ENCODE measurements around the gene FAM25C. TPM values are rescaled to one million over a fixed set of nuclear protein-coding genes. Genes with fewer than 3 reads are reported as not detected.
"Not testable (repeated sequence)": the region's sequence is repeated elsewhere in the genome, so short reads cannot be mapped to it uniquely, and the experiment has no call there.

FAM25C gene
- total RNA-seq, 1 donor from 2014 or later: not detected

- peak; percentile 44 for ATAC-seq (ENCODE audit: poor library complexity)
- not testable (repeated sequence) for DNase-seq
Observed at GRCh38 chr10:47964280-47965063, 35.1 kb downstream of the FAM25C start.

DNA sequence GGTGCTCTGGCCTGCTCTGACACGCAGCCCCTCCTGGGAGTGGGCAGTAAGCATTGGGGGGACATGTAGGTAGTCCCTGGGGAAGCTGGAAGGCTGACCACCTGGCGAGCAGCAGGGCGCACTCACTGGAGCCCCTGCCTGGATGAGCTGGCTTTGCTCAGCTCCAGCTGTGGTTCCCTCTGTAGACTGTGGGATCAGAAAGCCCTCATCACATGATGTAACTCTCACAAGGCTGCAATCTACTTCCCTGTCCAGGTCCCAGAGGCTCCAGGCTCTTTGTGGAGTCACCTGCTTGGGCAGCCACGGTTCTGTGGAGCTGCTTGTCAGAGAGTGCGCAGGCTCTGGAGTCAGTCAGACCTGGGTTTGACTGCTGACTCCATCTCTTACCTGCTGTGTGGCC lies 36.8 kb downstream of the FAM25C start:
- intact Hi-C loops (cut with DNase I); DNase-seq; ATAC-seq (ENCODE audit: poor library complexity): not testable (repeated sequence)

More at GRCh38 chr10:47964280-47965063, 35.1 kb downstream of the FAM25C start:
- intact Hi-C loops (cut with DNase I): not testable (repeated sequence)

DNA sequence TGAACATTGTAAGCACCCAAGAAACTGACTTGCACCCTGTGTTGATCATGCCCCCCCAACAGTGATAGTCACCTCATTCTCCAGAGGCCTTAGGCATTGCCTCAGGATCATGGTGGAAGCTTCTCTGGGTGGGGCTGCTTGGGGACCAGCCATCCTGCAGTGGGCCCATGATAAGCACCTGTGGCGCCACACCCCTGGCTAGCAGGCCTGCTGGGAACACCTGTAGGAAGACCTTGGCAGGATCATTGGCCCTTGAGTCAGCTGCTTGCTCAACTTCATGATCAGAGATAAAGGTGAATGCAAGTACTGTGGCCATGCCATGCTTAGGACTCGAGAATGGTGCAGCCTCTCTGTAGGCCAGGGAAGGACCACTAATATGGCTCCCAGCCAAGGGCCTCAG lies 38.9 kb downstream of the FAM25C start:
- intact Hi-C loops (cut with DNase I); ATAC-seq (ENCODE audit: poor library complexity); DNase-seq: not testable (repeated sequence)

GRCh38 chr10:47959677-47960076 lies 39.9 kb downstream of the FAM25C start:
- DNase-seq; ATAC-seq (ENCODE audit: poor library complexity): not testable (repeated sequence)

GRCh38 chr10:47957158-47957557 lies 42.4 kb downstream of the FAM25C start:
- intact Hi-C loops (cut with DNase I); DNase-seq: not testable (repeated sequence)
- peak; percentile 73 for ATAC-seq (ENCODE audit: poor library complexity)

More at GRCh38 chr10:47959677-47960076, 39.9 kb downstream of the FAM25C start:
- intact Hi-C loops (cut with DNase I): not testable (repeated sequence)

DNA sequence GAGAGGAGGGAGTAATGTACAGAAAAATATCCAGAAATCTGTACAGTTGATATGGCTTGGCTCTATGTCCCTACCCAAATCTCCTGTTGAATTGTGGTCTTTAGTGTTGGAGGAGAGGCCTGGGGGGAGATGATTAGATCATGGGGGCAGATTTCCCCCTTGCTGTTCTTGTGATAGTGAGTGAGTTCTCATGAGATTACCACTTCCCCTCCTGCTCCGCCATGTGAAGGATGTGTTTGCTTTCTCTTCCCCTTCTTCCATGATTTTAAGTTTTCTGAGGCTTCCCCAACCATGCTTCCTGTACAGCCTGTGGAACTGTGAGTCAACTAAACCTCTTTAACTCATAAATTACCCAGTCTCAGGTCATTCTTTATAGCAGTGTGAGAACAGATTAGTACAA lies 52.2 kb downstream of the FAM25C start:
- intact Hi-C loops (cut with DNase I); DNase-seq; ATAC-seq (ENCODE audit: poor library complexity): not testable (repeated sequence)

Other genes starting within 250 kb of the FAM25C start
- gene SYT15B, start 236.2 kb downstream of the FAM25C start, total RNA-seq: 0.89 TPM
- not detected for gene NPY4R2, start 81.1 kb downstream of the FAM25C start, total RNA-seq

Measured in Right ventricle myocardium superior (tissue), 1 donor.